Neural cell (in vitro differentiated cells): ENCODE data around the gene GFOD2. TPM values are rescaled to one million over a fixed set of nuclear protein-coding genes. Genes with fewer than 3 reads are reported as not detected.

Experiments
- H2AFZ ChIP-seq: fragments of 200-600, 300-800 bp; sonication (generic), shearing (Covaris generic); 2 replicates; pipeline ENCODE4 v1.6.0; 2014; ENCODE audit warnings: low read depth, mild to moderate bottlenecking, antibody characterized with exemption, low read length, moderate library complexity
- H3F3A ChIP-seq: fragments of 200-600 bp; shearing (Covaris generic); 2 replicates; pipeline ENCODE4 v1.6.1; 2016; ENCODE audit warnings: mild to moderate bottlenecking, moderate library complexity, mixed read lengths, antibody characterized with exemption, low read length; ENCODE audit not compliant: insufficient read depth, poor library complexity, severe bottlenecking
- H3K27ac ChIP-seq: fragments of 200-600, 300-800 bp; sonication (generic), shearing (Covaris generic); 2 replicates; pipeline ENCODE4 v1.5.1; 2014; ENCODE audit warnings: mild to moderate bottlenecking, low read length, moderate library complexity
- H3K27me3 ChIP-seq: fragments of 300-800, 200-600 bp; sonication (generic), shearing (Covaris generic); 2 replicates; pipeline ENCODE4 v1.6.0; 2014; ENCODE audit warnings: mild to moderate bottlenecking, low read depth, low read length, moderate library complexity; ENCODE audit not compliant: insufficient read depth
- H3K36me3 ChIP-seq: fragments of 300-800, 200-600 bp; sonication (generic), shearing (Covaris generic); 2 replicates; pipeline ENCODE4 v1.5.1; 2014; ENCODE audit warnings: mild to moderate bottlenecking, antibody characterized with exemption, low read length, moderate library complexity; ENCODE audit not compliant: insufficient read depth
- H3K4me2 ChIP-seq: fragments of 300-800, 200-600 bp; sonication (generic), shearing (Covaris generic); 2 replicates; pipeline ENCODE4 v1.6.0; 2014; ENCODE audit warnings: mild to moderate bottlenecking, low read length
- H3K4me3 ChIP-seq: fragments of 300-800, 200-600 bp; sonication (generic), shearing (Covaris generic); 2 replicates; pipeline ENCODE4 v1.5.1; 2014; ENCODE audit warnings: mild to moderate bottlenecking, low read length, moderate library complexity
- H3K79me2 ChIP-seq: fragments of 200-600 bp; shearing (Covaris generic); replicated peaks from 2 replicates; pipeline ENCODE4 v1.6.0; 2014; ENCODE audit warnings: mild to moderate bottlenecking, low read length, moderate library complexity; ENCODE audit not compliant: insufficient read depth
- H3K9ac ChIP-seq: fragments of 300-800, 200-600 bp; sonication (generic), shearing (Covaris generic); 2 replicates; pipeline ENCODE4 v1.6.1; 2016; ENCODE audit warnings: mild to moderate bottlenecking, low read length, mixed read lengths
- H3K9me2 ChIP-seq: fragments of 200-600 bp; shearing (Covaris generic); 2 replicates; pipeline ENCODE4 v1.6.1; 2016; ENCODE audit warnings: mild to moderate bottlenecking, low read length, mixed read lengths; ENCODE audit not compliant: insufficient read depth
- H3K9me3 ChIP-seq: fragments of 200-600, 300-800 bp; sonication (generic), shearing (Covaris generic); 2 replicates; pipeline ENCODE4 v1.6.1; 2016; ENCODE audit warnings: mild to moderate bottlenecking, mixed run types, low read length, moderate library complexity, mixed read lengths
- H4K20me1 ChIP-seq: fragments of 200-600 bp; shearing (Covaris generic); 2 replicates; pipeline ENCODE4 v1.6.1; 2016; ENCODE audit warnings: mild to moderate bottlenecking, mixed run types; ENCODE audit not compliant: insufficient read depth
- CTCF ChIP-seq: fragments of 450-650 bp; IDR thresholded peaks from 2 replicates; pipeline ENCODE4 v1.5.1; 2014; ENCODE audit warnings: antibody characterized with exemption, mild to moderate bottlenecking, moderate library complexity; ENCODE audit not compliant: poor library complexity, severe bottlenecking
- EP300 ChIP-seq: fragments of 450-650 bp; conservative IDR thresholded peaks from 2 replicates; pipeline ENCODE4 v1.6.1; 2014; ENCODE audit warnings: antibody characterized with exemption, mild to moderate bottlenecking, moderate library complexity; ENCODE audit not compliant: poor library complexity, severe bottlenecking
- EZH2 ChIP-seq: fragments of 200-600, 300-800 bp; shearing (Covaris generic), sonication (generic); IDR thresholded peaks from 2 replicates; pipeline ENCODE4 v1.6.1; 2014; ENCODE audit warnings: antibody characterized with exemption, low read length, borderline replicate concordance, mild to moderate bottlenecking; ENCODE audit not compliant: insufficient read depth, poor library complexity, severe bottlenecking
- MXI1 ChIP-seq: fragments of 450-650 bp; conservative IDR thresholded peaks from 2 replicates; pipeline ENCODE4 v1.6.1; 2014; ENCODE audit warnings: antibody characterized with exemption, mild to moderate bottlenecking; ENCODE audit not compliant: poor library complexity, severe bottlenecking
- POLR2AphosphoS5 ChIP-seq: IDR thresholded peaks from 2 replicates; pipeline ENCODE4 v1.6.1; 2012
- RAD21 ChIP-seq: fragments of 450-650 bp; conservative IDR thresholded peaks from 2 replicates; pipeline ENCODE4 v1.6.1; 2014; ENCODE audit warnings: antibody characterized with exemption, mild to moderate bottlenecking, moderate library complexity
- SMC3 ChIP-seq: fragments of 450-650 bp; conservative IDR thresholded peaks from 2 replicates; pipeline ENCODE4 v1.6.1; 2014; ENCODE audit warnings: antibody characterized with exemption, mild to moderate bottlenecking, moderate library complexity; ENCODE audit not compliant: poor library complexity
- TAF1 ChIP-seq: IDR thresholded peaks from 2 replicates; pipeline ENCODE4 v1.6.1; 2012; ENCODE audit warnings: low read depth
- polyA plus RNA-seq: library from polyadenylated mRNA; depleted of rRNA; stranded (reverse); fragments of >200 nt; gene quantifications from 2 replicates; pipeline ENCODE4 v1.2.3, GENCODE V29; 2014
- TF ChIP-seq, protein P1 (sequence below): IDR thresholded peaks from 2 replicates; pipeline ENCODE4 v1.6.1; 2012; ENCODE audit warnings: borderline replicate concordance

GFOD2 gene
- polyA plus RNA-seq, 1 donor from 2014 or later, result 88.4 TPM

- Histone ChIP-seq H3K36me3 (no peaks in the 10 kb centered on the region), H3K4me3 (no peak overlapping the region), H3K27ac (no peak overlapping the region), H2AFZ (no peak overlapping the region), H3K9ac (no peak overlapping the region), H3K27me3 (peaks cover 57% of the 10 kb centered on the region), H3K79me2 (no peaks in the 10 kb centered on the region), H3K9me3 (no peaks in the 10 kb centered on the region), H3K4me2 (no peak overlapping the region), H3K9me2 (no peaks in the 10 kb centered on the region), H4K20me1 (no peaks in the 10 kb centered on the region), H3F3A (no peaks in the 10 kb centered on the region)
- TF ChIP-seq EP300 (no peak), POLR2AphosphoS5 (no peak), RAD21 (no peak), TAF1 (no peak), SMC3 (no peak), EZH2 (no peak), MXI1 (no peak), CTCF (no peak)
- TF ChIP-seq, protein P1, sequence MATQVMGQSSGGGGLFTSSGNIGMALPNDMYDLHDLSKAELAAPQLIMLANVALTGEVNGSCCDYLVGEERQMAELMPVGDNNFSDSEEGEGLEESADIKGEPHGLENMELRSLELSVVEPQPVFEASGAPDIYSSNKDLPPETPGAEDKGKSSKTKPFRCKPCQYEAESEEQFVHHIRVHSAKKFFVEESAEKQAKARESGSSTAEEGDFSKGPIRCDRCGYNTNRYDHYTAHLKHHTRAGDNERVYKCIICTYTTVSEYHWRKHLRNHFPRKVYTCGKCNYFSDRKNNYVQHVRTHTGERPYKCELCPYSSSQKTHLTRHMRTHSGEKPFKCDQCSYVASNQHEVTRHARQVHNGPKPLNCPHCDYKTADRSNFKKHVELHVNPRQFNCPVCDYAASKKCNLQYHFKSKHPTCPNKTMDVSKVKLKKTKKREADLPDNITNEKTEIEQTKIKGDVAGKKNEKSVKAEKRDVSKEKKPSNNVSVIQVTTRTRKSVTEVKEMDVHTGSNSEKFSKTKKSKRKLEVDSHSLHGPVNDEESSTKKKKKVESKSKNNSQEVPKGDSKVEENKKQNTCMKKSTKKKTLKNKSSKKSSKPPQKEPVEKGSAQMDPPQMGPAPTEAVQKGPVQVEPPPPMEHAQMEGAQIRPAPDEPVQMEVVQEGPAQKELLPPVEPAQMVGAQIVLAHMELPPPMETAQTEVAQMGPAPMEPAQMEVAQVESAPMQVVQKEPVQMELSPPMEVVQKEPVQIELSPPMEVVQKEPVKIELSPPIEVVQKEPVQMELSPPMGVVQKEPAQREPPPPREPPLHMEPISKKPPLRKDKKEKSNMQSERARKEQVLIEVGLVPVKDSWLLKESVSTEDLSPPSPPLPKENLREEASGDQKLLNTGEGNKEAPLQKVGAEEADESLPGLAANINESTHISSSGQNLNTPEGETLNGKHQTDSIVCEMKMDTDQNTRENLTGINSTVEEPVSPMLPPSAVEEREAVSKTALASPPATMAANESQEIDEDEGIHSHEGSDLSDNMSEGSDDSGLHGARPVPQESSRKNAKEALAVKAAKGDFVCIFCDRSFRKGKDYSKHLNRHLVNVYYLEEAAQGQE, result no peak
Observed at GRCh38 chr16:67647681-67648080, 71.4 kb downstream of the GFOD2 start.

DNA sequence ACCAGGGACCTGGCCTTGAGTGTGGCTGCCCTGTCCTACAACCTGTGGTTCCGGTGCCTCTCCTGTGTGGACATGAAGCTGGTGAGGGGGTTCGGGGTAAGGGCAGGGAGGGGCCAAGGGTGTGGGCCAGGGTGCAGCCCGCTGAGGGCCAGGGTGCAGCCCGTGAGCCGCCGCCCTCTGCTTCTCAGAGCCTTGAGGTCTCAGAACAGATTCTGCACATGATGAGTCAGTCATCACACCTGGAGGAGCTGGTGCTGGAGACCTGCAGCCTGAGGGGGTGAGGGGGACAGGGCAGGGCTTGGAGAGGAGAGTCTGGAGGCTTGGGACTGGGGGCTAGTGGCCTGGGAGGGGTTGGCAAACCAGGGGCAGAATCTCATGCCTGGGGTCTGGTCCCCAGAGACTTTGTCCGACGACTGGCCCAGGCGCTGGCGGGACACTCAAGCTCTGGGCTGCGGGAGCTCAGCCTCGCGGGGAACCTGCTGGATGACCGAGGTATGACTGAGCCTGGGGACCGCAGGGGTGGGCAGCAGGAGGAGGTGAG lies 71.9 kb downstream of the GFOD2 start:
- Histone ChIP-seq H4K20me1 (no peaks in the 10 kb centered on the region), H2AFZ (no peak overlapping the region), H3K4me2 (no peak overlapping the region), H3K27me3 (peaks cover 55% of the 10 kb centered on the region), H3K4me3 (no peak overlapping the region), H3F3A (no peaks in the 10 kb centered on the region), H3K27ac (no peak overlapping the region), H3K9me2 (no peaks in the 10 kb centered on the region), H3K9ac (no peak overlapping the region), H3K79me2 (no peaks in the 10 kb centered on the region), H3K36me3 (no peaks in the 10 kb centered on the region), H3K9me3 (no peaks in the 10 kb centered on the region)
- TF ChIP-seq TAF1 (no peak), EZH2 (no peak), CTCF (no peak), MXI1 (no peak), EP300 (no peak), SMC3 (no peak), RAD21 (no peak), POLR2AphosphoS5 (no peak)
- TF ChIP-seq, protein P1, result no peak
